Esophagus (tissue), 2 donors: ENCODE results near the gene KBTBD3. TPM values are rescaled to one million over a fixed set of nuclear protein-coding genes. Genes with fewer than 3 reads are reported as not detected.

Source experiments
- H3K27ac ChIP-seq, 2 donors: one replicate each; pipeline ENCODE4 v1.5.1; 2013; ENCODE audit warnings: low read depth in 2 of 2, mild to moderate bottlenecking in 2 of 2, inconsistent platforms in 1 of 2, low read length in 1 of 2, moderate library complexity in 1 of 2
- H3K27me3 ChIP-seq, 2 donors: one replicate each; pipeline ENCODE4 v1.6.1; 2013; ENCODE audit warnings: low read length in 2 of 2, control low read depth in 1 of 2, mild to moderate bottlenecking in 1 of 2; ENCODE audit not compliant: insufficient read depth in 2 of 2, control insufficient read depth in 1 of 2
- H3K36me3 ChIP-seq, 2 donors: one replicate each; pipeline ENCODE4 v1.6.1; 2013; ENCODE audit warnings: low read length in 1 of 2; ENCODE audit not compliant: control insufficient read depth in 2 of 2, insufficient read depth in 2 of 2
- H3K4me1 ChIP-seq, 2 donors: one replicate each; pipeline ENCODE4 v1.6.1; 2013; ENCODE audit warnings: low read length in 1 of 2; ENCODE audit not compliant: control insufficient read depth in 2 of 2, insufficient read depth in 2 of 2
- H3K4me3 ChIP-seq, 2 donors: one replicate each; pipeline ENCODE4 v1.5.1; 2013; ENCODE audit warnings: low read length in 2 of 2, mild to moderate bottlenecking in 2 of 2, low read depth in 1 of 2, moderate library complexity in 1 of 2
- H3K9me3 ChIP-seq, 2 donors: one replicate each; pipeline ENCODE4 v1.6.1; 2013; ENCODE audit warnings: mild to moderate bottlenecking in 2 of 2, low read depth in 1 of 2, low read length in 1 of 2, moderate library complexity in 1 of 2; ENCODE audit not compliant: control insufficient read depth in 2 of 2, insufficient read depth in 1 of 2
- whole genome bisulfite sequencing, 2 donors: extraction: QIAGEN DNeasy Blood & Tissue Kit; methylation state at CpG; one replicate each; pipeline ENCODE4 v1.1.7; 2013; 5-methylcytosine and 5-hydroxymethylcytosine counted together
- polyA plus RNA-seq, 2 donors: library from polyadenylated mRNA; stranded (reverse); fragments of 200-250 nt; gene quantifications; one replicate each; pipeline ENCODE4 v1.2.3, GENCODE V29; 2013
- donor health status: healthy with polysubstance abuse.
- donor health status: Bipolar disorder and iron deficiency.

The KBTBD3 gene
- polyA plus RNA-seq, 2 donors = 1.5 to 2.6 TPM

GRCh38 chr11:106087815-106088435, 10.8 kb upstream of the KBTBD3 start:
- no peak overlapping the region for H3K27ac ChIP-seq
- H3K4me3 ChIP-seq = no peak overlapping the region
- peaks cover 0 to 3% of the 10 kb centered on the region in 2 donors for H3K36me3 ChIP-seq
- 30 to 37% methylated on average over 9 of the region's 9 CpGs for WGBS, 2 donors
- no peaks in the 10 kb centered on the region for H3K9me3 ChIP-seq
- H3K27me3 ChIP-seq = no peaks in the 10 kb centered on the region
- no peaks in the 10 kb centered on the region for H3K4me1 ChIP-seq

GRCh38 chr11:106086850-106087249, 9.7 kb upstream of the KBTBD3 start:
- Histone ChIP-seq H3K27ac (no peak overlapping the region), H3K4me1 (no peaks in the 10 kb centered on the region), H3K9me3 (no peaks in the 10 kb centered on the region), H3K36me3 (peaks cover 0 to 3% of the 10 kb centered on the region in 2 donors), H3K4me3 (no peak overlapping the region), H3K27me3 (no peaks in the 10 kb centered on the region)
- 47 to 51% methylated on average over 2 of the region's 2 CpGs for WGBS, 2 donors

GRCh38 chr11:106086135-106086534, 9.0 kb upstream of the KBTBD3 start:
- no peak overlapping the region for H3K27ac ChIP-seq
- no peaks in the 10 kb centered on the region for H3K27me3 ChIP-seq
- H3K4me3 ChIP-seq = no peak overlapping the region
- H3K36me3 ChIP-seq = peaks cover 0 to 3% of the 10 kb centered on the region in 2 donors
- H3K9me3 ChIP-seq = no peaks in the 10 kb centered on the region
- H3K4me1 ChIP-seq = no peaks in the 10 kb centered on the region
- 97 to 100% methylated on average over 1 of the region's 1 CpG for WGBS, 2 donors

- Histone ChIP-seq H3K27me3 (no peaks in the 10 kb centered on the region), H3K27ac (no peak overlapping the region), H3K36me3 (peaks cover 0 to 3% of the 10 kb centered on the region in 2 donors), H3K4me3 (no peak overlapping the region), H3K9me3 (peaks cover 0 to 2% of the 10 kb centered on the region in 2 donors), H3K4me1 (peaks cover 0 to 2% of the 10 kb centered on the region in 2 donors)
These were observed 4.9 kb upstream of the KBTBD3 start for GRCh38 chr11:106082096-106082495.

- Histone ChIP-seq H3K4me3 (peak within 1 kb of the TSS; percentile 66 to 100), H3K9me3 (peaks cover 0 to 2% of the 10 kb centered on the region in 2 donors), H3K4me1 (peaks cover 0 to 2% of the 10 kb centered on the region in 2 donors), H3K36me3 (no peaks in the 10 kb centered on the region), H3K27ac (peak within 1 kb of the TSS; percentile 97 to 98), H3K27me3 (no peaks in the 10 kb centered on the region)
- WGBS, 2 donors = 1% methylated on average over 55 of the region's 55 CpGs
These were observed 685 bp upstream of the KBTBD3 start, which contains the start of gene AASDHPPT for GRCh38 chr11:106077609-106078455. TSS of gene AASDHPPT (plus strand) at chr11:106077662. CDS start at chr11:106077711, 49 bp downstream.

GRCh38 chr11:106076171-106076918, 802 bp downstream of the KBTBD3 start:
- H3K36me3 ChIP-seq = no peaks in the 10 kb centered on the region
- H3K4me1 ChIP-seq = peaks cover 0 to 2% of the 10 kb centered on the region in 2 donors
- WGBS, 2 donors = 12 to 14% methylated on average over 19 of the region's 19 CpGs
- no peaks in the 10 kb centered on the region for H3K27me3 ChIP-seq
- peak overlapping the region; percentile 93 to 97 for H3K27ac ChIP-seq
- peaks cover 0 to 2% of the 10 kb centered on the region in 2 donors for H3K9me3 ChIP-seq
- H3K4me3 ChIP-seq = peak overlapping the region; percentile 66 to 90

GRCh38 chr11:106072804-106073203, 4.3 kb downstream of the KBTBD3 start:
- H3K27me3 ChIP-seq = no peaks in the 10 kb centered on the region
- no peaks in the 10 kb centered on the region for H3K36me3 ChIP-seq
- H3K27ac ChIP-seq = no peak overlapping the region
- no peak overlapping the region for H3K4me3 ChIP-seq
- H3K4me1 ChIP-seq = no peaks in the 10 kb centered on the region
- peaks cover 0 to under 1% of the 10 kb centered on the region in 2 donors for H3K9me3 ChIP-seq
- 84 to 86% methylated on average over 1 of the region's 1 CpG for WGBS, 2 donors

GRCh38 chr11:106070606-106071005, 6.5 kb downstream of the KBTBD3 start:
- Histone ChIP-seq H3K36me3 (no peaks in the 10 kb centered on the region), H3K4me3 (no peak overlapping the region), H3K9me3 (no peaks in the 10 kb centered on the region), H3K27me3 (no peaks in the 10 kb centered on the region), H3K27ac (no peak overlapping the region), H3K4me1 (no peaks in the 10 kb centered on the region)
- 89 to 90% methylated on average over 3 of the region's 3 CpGs for WGBS, 2 donors

GRCh38 chr11:106063009-106063408, 14.1 kb downstream of the KBTBD3 start:
- Histone ChIP-seq H3K36me3 (no peaks in the 10 kb centered on the region), H3K4me3 (no peak overlapping the region), H3K4me1 (no peaks in the 10 kb centered on the region), H3K27me3 (no peaks in the 10 kb centered on the region), H3K9me3 (no peaks in the 10 kb centered on the region), H3K27ac (no peak overlapping the region)
